ENCODE data around the gene ARL3.

Gene ARL3

GRCh38 chr10:102633287-102633686 is 80.9 kb downstream of the ARL3 start:
- DNase-seq = peak; percentile 30

- DNase-seq = no peak
Measured at GRCh38 chr10:102632394-102633111, 81.6 kb downstream of the ARL3 start.

GRCh38 chr10:102631525-102632393 is 82.4 kb downstream of the ARL3 start:
- DNase-seq = no peak

GRCh38 chr10:102630663-102631062 is 83.5 kb downstream of the ARL3 start:
- no peak for DNase-seq

- no peak for DNase-seq
Measured at GRCh38 chr10:102629661-102630614, 84.3 kb downstream of the ARL3 start.

GRCh38 chr10:102628451-102628911 is 85.7 kb downstream of the ARL3 start:
- DNase-seq = no peak

GRCh38 chr10:102627736-102628293 is 86.4 kb downstream of the ARL3 start:
- no peak for DNase-seq

- DNase-seq = no peak
Measured at GRCh38 chr10:102627291-102627735, 86.9 kb downstream of the ARL3 start.

- no peak for DNase-seq
Measured at GRCh38 chr10:102626026-102626685, 88.0 kb downstream of the ARL3 start.

GRCh38 chr10:102624751-102625645 is 89.2 kb downstream of the ARL3 start:
- DNase-seq = no peak

- no peak for DNase-seq
Measured at GRCh38 chr10:102624094-102624493, 90.1 kb downstream of the ARL3 start.
